A549 (cell line): Measurements from ENCODE around the gene AGBL4.

Experiments used
- BHLHE40 ChIP-seq: IDR thresholded peaks from 2 replicates; pipeline ENCODE4 v1.6.1; 2012; ENCODE audit warnings: low read depth, low read length, inconsistent platforms
- CBX8 ChIP-seq: fragments of 200-600 bp; sonication (generic); IDR thresholded peaks from 2 replicates; pipeline ENCODE4 v1.6.1; 2016
- MAX ChIP-seq: IDR thresholded peaks from 2 replicates; pipeline ENCODE4 v1.6.1; 2012
- MAZ ChIP-seq: fragments of 150-350 bp; IDR thresholded peaks from 2 replicates; pipeline ENCODE4 v1.6.1; 2014; ENCODE audit warnings: antibody characterized with exemption, low read depth, low read length, borderline replicate concordance
- PHF8 ChIP-seq: fragments of 200-600 bp; sonication (generic); IDR thresholded peaks from 2 replicates; pipeline ENCODE4 v1.6.1; 2016; ENCODE audit warnings: low read depth, mild to moderate bottlenecking, antibody characterized with exemption, moderate library complexity, borderline replicate concordance
- POLR2A ChIP-seq: IDR thresholded peaks from 2 replicates; pipeline ENCODE4 v1.6.1; 2012; ENCODE audit warnings: mild to moderate bottlenecking, low read length
- RAD21 ChIP-seq, 2 experiments: fragments of >200 bp in 1 of 2; sonication (Bioruptor Twin) in 1 of 2; formaldehyde crosslinking in 1 of 2; IDR thresholded peaks in 1 of 2; conservative IDR thresholded peaks in 1 of 2; 2 replicates in 1 of 2; 3 replicates in 1 of 2; pipeline ENCODE4 v1.6.1; 2012 to 2018; ENCODE audit warnings: inconsistent platforms in 1 of 2
- TF ChIP-seq, protein P1 (sequence below): fragments of >200 bp; sonication (Bioruptor Twin); formaldehyde crosslinking; IDR thresholded peaks from 3 replicates; pipeline ENCODE4 v1.5.1; 2016
- TF ChIP-seq, protein P2 (sequence below): fragments of 200-600 bp; sonication (generic); IDR thresholded peaks from 2 replicates; pipeline ENCODE4 v1.6.1; 2016; ENCODE audit warnings: antibody characterized with exemption, mild to moderate bottlenecking, moderate library complexity
- TF ChIP-seq, protein P3 (sequence below): fragments of 250-450 bp; sonication (Bioruptor Pico); IDR thresholded peaks from 2 replicates; pipeline ENCODE4 v1.5.0; 2021; ENCODE audit warnings: mild to moderate bottlenecking, moderate library complexity, borderline replicate concordance

DNA sequence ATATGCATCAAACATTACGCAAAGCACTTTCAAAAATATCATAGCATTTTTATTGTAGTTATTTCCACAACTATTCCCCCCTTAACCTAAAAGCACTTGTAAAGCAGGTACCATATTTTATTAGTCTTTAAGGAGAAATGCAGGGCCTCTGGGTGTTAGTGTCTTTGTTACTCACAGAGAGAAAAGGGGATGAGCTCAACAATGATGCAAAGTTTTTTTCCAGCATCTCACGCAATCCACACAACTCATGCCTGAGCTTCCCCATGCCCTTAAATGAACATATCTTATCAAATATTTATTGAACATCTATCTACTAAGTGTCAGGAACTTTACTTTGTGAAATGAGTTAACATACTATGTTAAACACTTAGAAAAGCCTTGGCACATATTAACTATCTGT, 1297.6 kb downstream of the AGBL4 start:
- TF ChIP-seq MAZ, result no peak
- TF ChIP-seq, protein P1, sequence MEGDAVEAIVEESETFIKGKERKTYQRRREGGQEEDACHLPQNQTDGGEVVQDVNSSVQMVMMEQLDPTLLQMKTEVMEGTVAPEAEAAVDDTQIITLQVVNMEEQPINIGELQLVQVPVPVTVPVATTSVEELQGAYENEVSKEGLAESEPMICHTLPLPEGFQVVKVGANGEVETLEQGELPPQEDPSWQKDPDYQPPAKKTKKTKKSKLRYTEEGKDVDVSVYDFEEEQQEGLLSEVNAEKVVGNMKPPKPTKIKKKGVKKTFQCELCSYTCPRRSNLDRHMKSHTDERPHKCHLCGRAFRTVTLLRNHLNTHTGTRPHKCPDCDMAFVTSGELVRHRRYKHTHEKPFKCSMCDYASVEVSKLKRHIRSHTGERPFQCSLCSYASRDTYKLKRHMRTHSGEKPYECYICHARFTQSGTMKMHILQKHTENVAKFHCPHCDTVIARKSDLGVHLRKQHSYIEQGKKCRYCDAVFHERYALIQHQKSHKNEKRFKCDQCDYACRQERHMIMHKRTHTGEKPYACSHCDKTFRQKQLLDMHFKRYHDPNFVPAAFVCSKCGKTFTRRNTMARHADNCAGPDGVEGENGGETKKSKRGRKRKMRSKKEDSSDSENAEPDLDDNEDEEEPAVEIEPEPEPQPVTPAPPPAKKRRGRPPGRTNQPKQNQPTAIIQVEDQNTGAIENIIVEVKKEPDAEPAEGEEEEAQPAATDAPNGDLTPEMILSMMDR, result no peak
- TF ChIP-seq RAD21 (conservative IDR thresholded peaks at IDR 0.05 in 1 of 2, IDR thresholded peaks at IDR 0.05 in 1 of 2), result no peak
- TF ChIP-seq POLR2A, result no peak
- no peak for TF ChIP-seq CBX8
- no peak for TF ChIP-seq MAX
- TF ChIP-seq, protein P2, sequence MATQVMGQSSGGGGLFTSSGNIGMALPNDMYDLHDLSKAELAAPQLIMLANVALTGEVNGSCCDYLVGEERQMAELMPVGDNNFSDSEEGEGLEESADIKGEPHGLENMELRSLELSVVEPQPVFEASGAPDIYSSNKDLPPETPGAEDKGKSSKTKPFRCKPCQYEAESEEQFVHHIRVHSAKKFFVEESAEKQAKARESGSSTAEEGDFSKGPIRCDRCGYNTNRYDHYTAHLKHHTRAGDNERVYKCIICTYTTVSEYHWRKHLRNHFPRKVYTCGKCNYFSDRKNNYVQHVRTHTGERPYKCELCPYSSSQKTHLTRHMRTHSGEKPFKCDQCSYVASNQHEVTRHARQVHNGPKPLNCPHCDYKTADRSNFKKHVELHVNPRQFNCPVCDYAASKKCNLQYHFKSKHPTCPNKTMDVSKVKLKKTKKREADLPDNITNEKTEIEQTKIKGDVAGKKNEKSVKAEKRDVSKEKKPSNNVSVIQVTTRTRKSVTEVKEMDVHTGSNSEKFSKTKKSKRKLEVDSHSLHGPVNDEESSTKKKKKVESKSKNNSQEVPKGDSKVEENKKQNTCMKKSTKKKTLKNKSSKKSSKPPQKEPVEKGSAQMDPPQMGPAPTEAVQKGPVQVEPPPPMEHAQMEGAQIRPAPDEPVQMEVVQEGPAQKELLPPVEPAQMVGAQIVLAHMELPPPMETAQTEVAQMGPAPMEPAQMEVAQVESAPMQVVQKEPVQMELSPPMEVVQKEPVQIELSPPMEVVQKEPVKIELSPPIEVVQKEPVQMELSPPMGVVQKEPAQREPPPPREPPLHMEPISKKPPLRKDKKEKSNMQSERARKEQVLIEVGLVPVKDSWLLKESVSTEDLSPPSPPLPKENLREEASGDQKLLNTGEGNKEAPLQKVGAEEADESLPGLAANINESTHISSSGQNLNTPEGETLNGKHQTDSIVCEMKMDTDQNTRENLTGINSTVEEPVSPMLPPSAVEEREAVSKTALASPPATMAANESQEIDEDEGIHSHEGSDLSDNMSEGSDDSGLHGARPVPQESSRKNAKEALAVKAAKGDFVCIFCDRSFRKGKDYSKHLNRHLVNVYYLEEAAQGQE, result no peak
- TF ChIP-seq, protein P3, sequence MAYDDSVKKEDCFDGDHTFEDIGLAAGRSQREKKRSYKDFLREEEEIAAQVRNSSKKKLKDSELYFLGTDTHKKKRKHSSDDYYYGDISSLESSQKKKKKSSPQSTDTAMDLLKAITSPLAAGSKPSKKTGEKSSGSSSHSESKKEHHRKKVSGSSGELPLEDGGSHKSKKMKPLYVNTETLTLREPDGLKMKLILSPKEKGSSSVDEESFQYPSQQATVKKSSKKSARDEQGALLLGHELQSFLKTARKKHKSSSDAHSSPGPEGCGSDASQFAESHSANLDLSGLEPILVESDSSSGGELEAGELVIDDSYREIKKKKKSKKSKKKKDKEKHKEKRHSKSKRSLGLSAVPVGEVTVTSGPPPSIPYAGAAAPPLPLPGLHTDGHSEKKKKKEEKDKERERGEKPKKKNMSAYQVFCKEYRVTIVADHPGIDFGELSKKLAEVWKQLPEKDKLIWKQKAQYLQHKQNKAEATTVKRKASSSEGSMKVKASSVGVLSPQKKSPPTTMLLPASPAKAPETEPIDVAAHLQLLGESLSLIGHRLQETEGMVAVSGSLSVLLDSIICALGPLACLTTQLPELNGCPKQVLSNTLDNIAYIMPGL (CRISPR knock-in tag), result no peak
- no peak for TF ChIP-seq BHLHE40
- TF ChIP-seq PHF8, result no peak
